HL-60/S4 treated with retinoic acid at 250 ng/mL for 4 days and 3 days (cell line): Measurements from ENCODE around the gene CDC20B.
"Not testable (repeated sequence)": the region's sequence is repeated elsewhere in the genome, so short reads cannot be mapped to it uniquely, and the experiment has no call there.

ENCODE experiments used
- in situ Hi-C: fragments of 300-500 bp; cut with MboI; formaldehyde crosslinking; loops from 2 replicates; pipeline ENCODE4 v1.7.0; 2022; ENCODE audit warnings: low sequenced_read_pairs

CDC20B gene

DNA sequence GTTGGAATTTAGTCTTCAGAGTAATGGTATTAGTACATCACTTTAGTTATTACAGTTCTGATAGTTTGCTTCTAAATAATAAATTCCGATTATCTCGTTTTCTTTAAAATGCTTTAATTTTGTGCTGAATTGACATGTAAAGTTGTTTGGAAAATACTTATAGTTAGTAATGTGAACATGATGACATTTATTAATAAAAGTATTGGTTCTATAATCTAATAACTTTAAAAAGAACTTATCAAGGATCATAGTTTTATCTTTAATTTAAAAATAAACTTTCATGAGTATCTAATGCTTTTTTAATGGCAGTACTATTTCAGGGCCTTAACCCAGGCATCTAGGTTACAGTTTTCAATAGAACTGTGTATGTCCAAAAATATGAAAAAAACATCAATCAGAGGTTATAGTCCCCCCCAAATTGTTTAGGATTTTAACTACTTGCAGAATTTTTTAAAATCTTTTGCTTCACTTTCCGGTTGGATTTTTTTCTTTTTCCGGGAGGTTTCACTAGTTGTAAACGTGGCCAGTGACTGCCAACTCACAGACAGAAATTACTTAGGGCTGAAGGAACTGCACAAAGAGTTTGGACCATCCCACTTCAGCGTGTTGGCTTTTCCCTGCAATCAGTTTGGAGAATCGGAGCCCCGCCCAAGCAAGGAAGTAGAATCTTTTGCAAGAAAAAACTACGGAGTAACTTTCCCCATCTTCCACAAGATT lies 12.3 kb downstream of the CDC20B start:
- in situ Hi-C loops = no loop called here

DNA sequence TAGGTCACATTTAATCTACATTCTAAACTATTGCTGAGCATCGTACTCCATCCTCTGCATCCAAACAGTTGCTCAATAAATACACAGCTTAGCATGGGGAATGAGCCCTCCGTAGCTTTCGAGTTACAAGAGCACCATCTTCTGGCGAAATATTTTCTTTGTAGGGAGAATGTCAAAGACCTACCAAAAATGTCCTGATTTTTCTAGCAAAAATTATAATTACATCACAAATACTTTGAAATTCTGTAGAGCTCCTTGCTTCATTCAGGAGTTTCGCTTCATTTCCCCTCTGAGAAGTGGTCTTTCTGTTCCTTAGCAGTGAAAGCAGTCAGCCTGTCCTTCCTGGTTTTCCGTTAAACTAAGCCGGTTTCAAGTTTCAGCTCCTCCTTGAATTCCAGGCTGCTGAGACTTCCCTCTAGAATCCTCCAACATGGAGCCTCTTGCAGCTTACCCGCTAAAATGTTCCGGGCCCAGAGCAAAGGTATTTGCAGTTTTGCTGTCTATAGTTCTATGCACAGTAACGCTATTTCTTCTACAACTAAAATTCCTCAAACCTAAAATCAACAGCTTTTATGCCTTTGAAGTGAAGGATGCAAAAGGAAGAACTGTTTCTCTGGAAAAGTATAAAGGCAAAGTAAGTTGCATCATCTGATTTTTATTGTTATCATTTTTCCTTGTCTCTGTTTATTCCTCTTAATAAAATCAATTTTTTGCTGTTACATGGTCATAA lies 13.0 kb downstream of the CDC20B start, which contains the start of gene GPX8:
TSS of gene GPX8 (plus strand) at position 409 of the 730 bp plus-strand sequence. CDS start at position 431, 22 bp downstream.
- in situ Hi-C loops = no loop called here

DNA sequence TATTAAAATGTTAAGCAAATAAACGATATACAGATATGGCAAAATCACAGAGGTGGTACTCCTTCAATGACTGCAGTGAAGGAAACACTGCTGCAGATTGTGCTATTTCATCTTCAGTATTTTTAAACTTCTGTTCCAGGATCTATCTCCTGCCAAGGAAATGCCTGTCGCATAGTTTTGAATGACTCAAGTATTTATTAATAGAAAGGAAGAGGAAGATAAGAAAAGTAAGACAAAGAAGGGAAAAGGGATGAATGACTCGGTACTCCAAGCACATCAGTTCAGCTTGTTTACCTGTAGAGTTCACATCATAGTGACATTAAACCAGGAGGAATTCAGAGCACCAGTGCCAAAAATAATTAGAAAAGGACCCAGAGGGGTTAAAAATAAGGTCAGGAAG lies 18.1 kb downstream of the CDC20B start:
- in situ Hi-C loops = no loop called here

- in situ Hi-C loops = no loop called here
These were observed 20.8 kb downstream of the CDC20B start for GRCh38 chr5:55151923-55152842.

- in situ Hi-C loops = no loop called here
These were observed 23.6 kb downstream of the CDC20B start for GRCh38 chr5:55149308-55149795.

GRCh38 chr5:55146543-55147151 lies 26.3 kb downstream of the CDC20B start:
- in situ Hi-C loops = no loop called here

- in situ Hi-C loops = no loop called here
These were observed 26.9 kb downstream of the CDC20B start for GRCh38 chr5:55146080-55146479.

DNA sequence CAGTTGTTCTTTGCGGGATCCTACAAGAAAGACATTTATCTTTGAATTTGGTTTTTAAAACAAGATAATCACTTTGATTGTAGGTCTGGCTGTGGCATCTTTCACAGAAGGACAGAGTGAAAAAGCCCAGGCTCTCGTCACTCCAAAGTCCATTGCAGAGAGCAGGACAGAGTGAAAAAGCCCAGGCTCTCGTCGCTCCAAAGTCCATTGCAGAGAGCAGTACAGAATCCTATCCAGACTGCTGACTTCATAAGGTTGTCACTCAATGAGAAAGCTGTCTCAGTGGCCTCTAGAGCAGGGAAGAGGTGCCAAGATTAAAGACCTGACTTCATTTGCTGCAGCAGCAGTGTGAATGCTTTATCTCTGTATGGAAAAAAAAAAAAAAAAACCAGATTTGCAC lies 29.4 kb downstream of the CDC20B start:
- in situ Hi-C loops = no loop called here

GRCh38 chr5:55141945-55142690 lies 30.9 kb downstream of the CDC20B start:
- in situ Hi-C loops = no loop called here

DNA sequence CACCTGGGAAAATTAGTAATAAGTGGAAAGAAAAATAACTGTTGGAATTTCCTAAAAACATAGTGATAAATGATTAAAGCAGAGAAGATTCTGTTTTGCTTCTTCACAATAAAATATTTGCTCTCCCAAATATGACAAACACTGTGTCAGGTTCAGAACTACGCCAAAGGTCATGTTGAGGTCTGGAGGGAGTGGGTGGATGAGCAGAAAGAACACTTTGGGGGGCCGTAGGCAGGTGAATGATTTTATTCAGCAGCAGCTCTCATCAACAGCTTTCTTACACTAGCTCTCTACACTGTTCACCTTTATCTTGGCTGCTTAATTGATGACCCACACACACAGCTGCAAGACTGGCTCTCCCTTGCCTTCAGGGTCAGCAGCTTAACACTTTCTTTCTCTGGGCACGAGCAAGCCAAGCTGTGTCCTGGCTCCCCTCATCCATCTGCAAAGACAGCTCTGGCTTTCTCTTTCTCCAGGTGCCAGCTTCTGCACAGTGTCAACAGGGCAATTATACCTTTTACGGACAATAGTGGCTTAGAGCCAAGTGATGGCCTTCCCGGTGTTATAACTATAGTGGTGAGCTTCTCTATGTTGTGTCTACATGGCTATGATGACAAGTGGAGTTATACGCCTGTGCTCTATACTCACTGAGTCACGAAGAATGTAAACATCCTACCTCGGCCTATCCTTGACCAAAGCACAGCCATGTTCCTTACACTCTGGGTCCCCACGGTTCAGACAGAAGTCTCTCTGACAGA lies 31.9 kb downstream of the CDC20B start:
- in situ Hi-C loops = no loop called here

- in situ Hi-C loops = no loop called here
These were observed 36.5 kb downstream of the CDC20B start for GRCh38 chr5:55136521-55136920.

GRCh38 chr5:55134053-55134722 lies 38.8 kb downstream of the CDC20B start:
- in situ Hi-C loops = no loop called here

GRCh38 chr5:55123365-55123764 lies 49.6 kb downstream of the CDC20B start:
- in situ Hi-C loops = no loop called here

GRCh38 chr5:55114061-55114460 lies 58.9 kb downstream of the CDC20B start:
- in situ Hi-C loops = no loop called here

DNA sequence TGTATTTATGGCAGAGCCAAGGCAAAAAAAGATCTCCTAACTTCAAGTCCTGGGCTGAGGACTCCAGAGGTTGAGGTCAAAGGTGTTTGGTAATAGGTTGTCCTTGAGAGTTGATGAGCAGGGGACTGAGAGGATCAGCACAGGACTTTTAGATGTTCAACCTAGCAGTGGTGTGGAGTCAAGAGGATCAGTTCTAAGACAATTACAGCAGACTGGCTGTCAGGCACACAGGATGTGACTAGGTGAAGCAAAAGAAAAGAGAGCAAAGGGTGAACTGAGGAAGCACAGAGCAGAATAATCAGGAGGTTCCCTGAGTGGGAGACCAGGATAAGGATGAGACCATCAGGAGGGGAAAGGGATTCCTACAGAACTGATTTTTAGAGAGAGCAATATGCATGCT lies 59.6 kb downstream of the CDC20B start:
- in situ Hi-C loops = no loop called here

DNA sequence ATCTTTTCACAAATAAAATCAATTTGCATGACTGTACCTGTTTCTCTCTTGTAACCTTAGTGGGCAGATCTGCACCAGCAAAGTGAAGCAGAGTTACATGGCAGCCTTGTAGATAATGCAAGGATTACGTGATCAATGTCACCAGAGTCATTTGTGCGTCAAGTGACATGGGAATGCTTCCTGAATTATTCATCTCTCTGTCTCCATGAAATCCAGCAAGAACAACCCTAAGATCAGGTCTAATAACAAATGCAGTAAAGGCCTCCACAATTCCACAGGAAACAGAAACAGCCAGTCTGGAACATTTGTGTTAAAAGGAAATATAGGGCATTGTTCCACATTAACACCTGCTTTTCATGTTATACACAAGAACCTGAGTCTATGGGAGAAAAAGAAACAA lies 62.8 kb downstream of the CDC20B start:
- in situ Hi-C loops = no loop called here

- in situ Hi-C loops = no loop called here
These were observed 64.3 kb downstream of the CDC20B start for GRCh38 chr5:55108661-55109060.

DNA sequence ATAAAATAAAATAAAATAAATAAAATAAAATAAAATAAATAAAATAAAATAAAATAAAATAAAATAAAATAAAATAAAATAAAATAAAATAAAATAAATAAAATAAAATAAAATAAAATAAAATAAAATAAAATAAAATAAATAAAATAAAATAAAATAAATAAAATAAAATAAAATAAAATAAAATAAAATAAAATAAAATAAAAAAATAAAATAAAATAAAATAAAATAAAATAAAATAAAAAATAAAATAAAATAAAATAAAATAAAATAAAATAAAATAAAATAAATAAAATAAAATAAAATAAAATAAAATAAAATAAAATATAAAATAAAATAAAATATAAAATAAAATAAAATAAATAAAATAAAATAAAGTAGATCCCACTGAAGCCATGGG lies 67.0 kb downstream of the CDC20B start:
- in situ Hi-C loops = not testable (repeated sequence)
